SW 1271 (cell line): ENCODE results near the gene SEMA7A.
A peak's percentile ranks its signal among the peaks of the same experiment; 100 is the strongest.
"Not testable (repeated sequence)": the region's sequence is repeated elsewhere in the genome, so short reads cannot be mapped to it uniquely, and the experiment has no call there.

Source experiments
- DNase-seq, 2 experiments: peaks; one replicate each; lab custom pipeline; 2025; lab: John Stamatoyannopoulos, UW

Gene SEMA7A

GRCh38 chr15:74373056-74373650, 60.6 kb downstream of the SEMA7A start:
- no peak for DNase-seq

GRCh38 chr15:74370471-74370870, 63.3 kb downstream of the SEMA7A start:
- DNase-seq, result no peak

- no peak for DNase-seq
Observed at GRCh38 chr15:74369756-74370155, 64.0 kb downstream of the SEMA7A start.

- no peak for DNase-seq
Observed at GRCh38 chr15:74369084-74369745, 64.5 kb downstream of the SEMA7A start.

GRCh38 chr15:74368121-74368520, 65.6 kb downstream of the SEMA7A start:
- DNase-seq, result no peak

- DNase-seq, result no peak
Observed at GRCh38 chr15:74367296-74367854, 66.4 kb downstream of the SEMA7A start, which contains the start of gene CYP11A1. CYP11A1 (minus strand) TSS chr15:74367646; CDS start chr15:74367585, 61 bp downstream.

- DNase-seq, result peak in 1 of 2 experiments; percentile 41
Observed at GRCh38 chr15:74365598-74366445, 67.9 kb downstream of the SEMA7A start.

GRCh38 chr15:74364936-74365597, 68.7 kb downstream of the SEMA7A start:
- no peak for DNase-seq

- DNase-seq, result no peak
Observed at GRCh38 chr15:74362482-74362881, 71.3 kb downstream of the SEMA7A start.

GRCh38 chr15:74360855-74361254, 72.9 kb downstream of the SEMA7A start:
- not testable (repeated sequence) for DNase-seq

GRCh38 chr15:74359376-74359775, 74.4 kb downstream of the SEMA7A start:
- DNase-seq, result not testable (repeated sequence)
